Measurements from ENCODE around the gene NEURL4.

The NEURL4 gene

GRCh38 chr17:7293816-7294613 lies 35.1 kb downstream of the NEURL4 start:
- TF ChIP-seq CTCF (IDR thresholded peaks at IDR 0.05; ENCODE audit: low read depth, low read length, missing control alignments): no peak
- in situ Hi-C loops (cut with HindIII; ENCODE audit: low pct_ligation_motif_present, low sequenced_read_pairs): no loop called here
- DNase-seq: no peak
- no peak overlapping the region for H3K4me3 ChIP-seq (ENCODE audit: low read depth, low read length)
- no peaks in the 10 kb centered on the region for H3K36me3 ChIP-seq (replicated peaks)
- no peak overlapping the region for H3K27ac ChIP-seq
- peaks cover 51% of the 10 kb centered on the region for H3K27me3 ChIP-seq (replicated peaks)

GRCh38 chr17:7293159-7293558 lies 36.0 kb downstream of the NEURL4 start:
- H3K36me3 ChIP-seq (replicated peaks): no peaks in the 10 kb centered on the region
- H3K4me3 ChIP-seq (ENCODE audit: low read depth, low read length): no peak overlapping the region
- TF ChIP-seq CTCF (IDR thresholded peaks at IDR 0.05; ENCODE audit: low read depth, low read length, missing control alignments): no peak
- H3K27me3 ChIP-seq (replicated peaks): peaks cover 53% of the 10 kb centered on the region
- H3K27ac ChIP-seq: no peak overlapping the region
- DNase-seq: no peak
- in situ Hi-C loops (cut with HindIII; ENCODE audit: low pct_ligation_motif_present, low sequenced_read_pairs): no loop called here

- in situ Hi-C loops (cut with HindIII; ENCODE audit: low pct_ligation_motif_present, low sequenced_read_pairs): no loop called here
- H3K4me3 ChIP-seq (ENCODE audit: low read depth, low read length): no peak overlapping the region
- H3K27ac ChIP-seq: no peak overlapping the region
- H3K27me3 ChIP-seq (replicated peaks): peaks cover 58% of the 10 kb centered on the region
- H3K36me3 ChIP-seq (replicated peaks): no peaks in the 10 kb centered on the region
- TF ChIP-seq CTCF (IDR thresholded peaks at IDR 0.05; ENCODE audit: low read depth, low read length, missing control alignments): no peak
- no peak for DNase-seq
Measured at GRCh38 chr17:7292729-7293128, 36.4 kb downstream of the NEURL4 start.

GRCh38 chr17:7292194-7292593 lies 36.9 kb downstream of the NEURL4 start:
- H3K36me3 ChIP-seq (replicated peaks): no peaks in the 10 kb centered on the region
- no peak overlapping the region for H3K27ac ChIP-seq
- no peak for TF ChIP-seq CTCF (IDR thresholded peaks at IDR 0.05; ENCODE audit: low read depth, low read length, missing control alignments)
- in situ Hi-C loops (cut with HindIII; ENCODE audit: low pct_ligation_motif_present, low sequenced_read_pairs): no loop called here
- DNase-seq: no peak
- H3K4me3 ChIP-seq (ENCODE audit: low read depth, low read length): no peak overlapping the region
- peaks cover 60% of the 10 kb centered on the region for H3K27me3 ChIP-seq (replicated peaks)

- Histone ChIP-seq H3K36me3 (replicated peaks) (no peaks in the 10 kb centered on the region), H3K27ac (no peak overlapping the region), H3K27me3 (replicated peaks) (peaks cover 60% of the 10 kb centered on the region), H3K4me3 (ENCODE audit: low read depth, low read length) (no peak overlapping the region)
- in situ Hi-C loops (cut with HindIII; ENCODE audit: low pct_ligation_motif_present, low sequenced_read_pairs): no loop called here
- DNase-seq: no peak
- TF ChIP-seq CTCF (IDR thresholded peaks at IDR 0.05; ENCODE audit: low read depth, low read length, missing control alignments): no peak
Measured at GRCh38 chr17:7290685-7291084, 38.5 kb downstream of the NEURL4 start.

- TF ChIP-seq CTCF (IDR thresholded peaks at IDR 0.05; ENCODE audit: low read depth, low read length, missing control alignments): no peak
- H3K27me3 ChIP-seq (replicated peaks): peaks cover 57% of the 10 kb centered on the region
- no peaks in the 10 kb centered on the region for H3K36me3 ChIP-seq (replicated peaks)
- in situ Hi-C loops (cut with HindIII; ENCODE audit: low pct_ligation_motif_present, low sequenced_read_pairs): no loop called here
- no peak overlapping the region for H3K4me3 ChIP-seq (ENCODE audit: low read depth, low read length)
- DNase-seq: no peak
- no peak overlapping the region for H3K27ac ChIP-seq
Measured at GRCh38 chr17:7290166-7290565, 39.0 kb downstream of the NEURL4 start.
